NCI-H1417 treated with DMSO at 0.1 percent for 48 hours (cell line): ENCODE data around the gene MAMDC4.
"Not testable (repeated sequence)": the region's sequence is repeated elsewhere in the genome, so short reads cannot be mapped to it uniquely, and the experiment has no call there.

Source experiments
- DNase-seq: peaks from one replicate; lab custom pipeline; 2025; lab: John Stamatoyannopoulos, UW

Gene MAMDC4

GRCh38 chr9:136862849-136863622, 10.9 kb downstream of the MAMDC4 start:
- DNase-seq: no peak

GRCh38 chr9:136863623-136864273, 11.6 kb downstream of the MAMDC4 start:
- no peak for DNase-seq

GRCh38 chr9:136865041-136865767, 13.1 kb downstream of the MAMDC4 start:
- DNase-seq: no peak

GRCh38 chr9:136865768-136866103, 13.6 kb downstream of the MAMDC4 start:
- DNase-seq: no peak

- DNase-seq: not testable (repeated sequence)
Measured at GRCh38 chr9:136866898-136867421, 14.8 kb downstream of the MAMDC4 start.

GRCh38 chr9:136867480-136867879, 15.3 kb downstream of the MAMDC4 start:
- DNase-seq: no peak

- DNase-seq: no peak
Measured at GRCh38 chr9:136867917-136868316, 15.8 kb downstream of the MAMDC4 start.

GRCh38 chr9:136868644-136869043, 16.5 kb downstream of the MAMDC4 start:
- DNase-seq: no peak

- not testable (repeated sequence) for DNase-seq
Measured at GRCh38 chr9:136869611-136870010, 17.5 kb downstream of the MAMDC4 start.

GRCh38 chr9:136875155-136875554, 23.0 kb downstream of the MAMDC4 start:
- no peak for DNase-seq

GRCh38 chr9:136876476-136876875, 24.3 kb downstream of the MAMDC4 start:
- DNase-seq: no peak

- no peak for DNase-seq
Measured at GRCh38 chr9:136880651-136881050, 28.5 kb downstream of the MAMDC4 start.

- no peak for DNase-seq
Measured at GRCh38 chr9:136881691-136882108, 29.6 kb downstream of the MAMDC4 start.

GRCh38 chr9:136882109-136882946, 30.2 kb downstream of the MAMDC4 start:
- DNase-seq: no peak

GRCh38 chr9:136882947-136883283, 30.8 kb downstream of the MAMDC4 start:
- DNase-seq: not testable (repeated sequence)

- not testable (repeated sequence) for DNase-seq
Measured at GRCh38 chr9:136883670-136884069, 31.5 kb downstream of the MAMDC4 start.

- DNase-seq: peak; percentile 96
Measured at GRCh38 chr9:136885950-136886578, 33.9 kb downstream of the MAMDC4 start, which contains the start of gene TRAF2. Gene TRAF2, plus strand, starts transcription at chr9:136886516. Its CDS starts 12,225 bp downstream, at chr9:136898741.

- no peak for DNase-seq
Measured at GRCh38 chr9:136886610-136887597, 34.8 kb downstream of the MAMDC4 start.

GRCh38 chr9:136888454-136888853, 36.3 kb downstream of the MAMDC4 start:
- no peak for DNase-seq

GRCh38 chr9:136889858-136890257, 37.7 kb downstream of the MAMDC4 start:
- DNase-seq: no peak
